GM18868 (cell line): ENCODE measurements around the gene GCGR.

Source experiments
- ATAC-seq: cut with Tn5 transposase; IDR thresholded peaks from one replicate; pipeline ENCODE4 v1.9.1; 2021; ENCODE audit warnings: mild to moderate bottlenecking, moderate library complexity; ENCODE audit not compliant: unreplicated experiment

The GCGR gene

GRCh38 chr17:81845881-81846742 is 42.2 kb downstream of the GCGR start:
- no peak for ATAC-seq

GRCh38 chr17:81846743-81847689 is 43.1 kb downstream of the GCGR start:
- ATAC-seq: no peak

DNA sequence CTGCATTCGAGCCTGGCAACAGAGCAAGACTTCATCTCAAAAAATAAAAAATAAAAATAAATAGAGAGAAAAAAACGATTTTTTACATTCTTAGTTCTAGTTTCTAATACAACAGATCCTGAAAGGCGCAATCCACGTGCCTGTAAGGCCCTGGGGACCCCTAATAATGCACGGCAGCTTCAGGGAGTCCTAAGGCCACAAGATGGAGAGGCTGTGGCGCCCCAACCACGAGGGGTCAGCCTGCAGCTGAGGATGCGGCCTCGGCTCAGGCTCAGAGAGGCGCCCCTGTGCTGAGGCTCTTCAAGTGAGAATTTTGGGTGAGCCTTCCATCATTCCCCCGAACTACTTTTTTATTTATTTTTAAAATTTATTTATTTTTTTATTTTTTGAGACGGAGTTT is 45.5 kb downstream of the GCGR start:
- ATAC-seq: no peak

GRCh38 chr17:81851423-81851822 is 47.5 kb downstream of the GCGR start:
- no peak for ATAC-seq

DNA sequence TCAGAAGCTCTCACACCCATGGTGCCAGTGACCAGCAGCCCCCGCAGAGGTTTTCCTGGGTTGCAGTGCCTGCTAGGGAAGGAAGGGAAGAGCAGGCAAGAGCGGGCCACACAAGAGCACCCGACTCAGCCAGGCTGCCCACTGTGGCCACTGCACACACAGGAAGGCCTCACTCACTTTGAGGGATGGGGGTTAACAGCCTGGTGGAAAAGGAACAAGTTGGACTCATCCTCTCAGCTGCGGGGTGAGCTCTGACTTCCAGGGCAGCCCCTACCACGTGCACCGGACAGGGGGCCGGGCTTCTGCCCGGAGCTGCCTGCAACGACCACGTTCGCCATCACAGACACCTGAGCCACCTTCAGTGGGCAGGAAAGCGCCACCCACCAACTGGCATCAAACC is 48.3 kb downstream of the GCGR start:
- no peak for ATAC-seq

DNA sequence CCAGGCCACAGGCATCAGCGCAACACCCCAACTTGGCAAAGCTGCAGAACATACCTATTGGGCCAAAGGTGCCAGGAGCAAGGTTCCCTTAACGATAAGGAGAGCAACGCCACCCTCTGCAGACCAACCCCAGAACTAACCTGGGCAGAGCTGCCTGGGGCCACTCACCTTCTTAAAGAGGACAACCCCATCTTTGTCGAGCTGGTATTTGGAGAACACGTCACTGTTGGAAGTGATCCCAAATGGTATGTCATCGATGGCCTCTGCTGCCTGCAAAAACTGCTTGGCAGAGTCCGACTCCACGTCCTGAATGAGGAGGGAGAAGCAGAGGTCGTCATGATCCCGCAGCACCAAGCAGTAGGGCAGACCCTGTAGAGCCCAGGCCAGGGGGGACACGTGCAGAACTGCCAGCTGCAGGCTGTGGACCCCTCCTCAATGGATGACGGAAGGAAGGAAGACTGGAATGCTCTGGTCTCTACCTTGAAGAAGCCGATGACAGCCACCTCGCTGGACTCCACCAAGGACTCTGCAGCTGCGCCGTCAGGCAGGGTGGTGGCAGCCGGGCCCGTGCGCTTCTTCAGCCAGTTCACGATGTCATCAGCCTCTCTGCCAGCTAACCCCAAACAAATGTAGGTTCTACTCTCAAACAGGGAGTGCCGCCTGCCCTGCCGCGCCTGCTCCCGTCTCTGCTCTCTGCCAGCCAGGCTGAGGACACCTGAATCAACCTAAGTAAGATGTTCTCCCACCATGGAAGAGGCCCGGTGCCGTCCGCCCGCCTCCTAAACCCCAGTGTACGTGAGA is 51.2 kb downstream of the GCGR start:
- no peak for ATAC-seq

DNA sequence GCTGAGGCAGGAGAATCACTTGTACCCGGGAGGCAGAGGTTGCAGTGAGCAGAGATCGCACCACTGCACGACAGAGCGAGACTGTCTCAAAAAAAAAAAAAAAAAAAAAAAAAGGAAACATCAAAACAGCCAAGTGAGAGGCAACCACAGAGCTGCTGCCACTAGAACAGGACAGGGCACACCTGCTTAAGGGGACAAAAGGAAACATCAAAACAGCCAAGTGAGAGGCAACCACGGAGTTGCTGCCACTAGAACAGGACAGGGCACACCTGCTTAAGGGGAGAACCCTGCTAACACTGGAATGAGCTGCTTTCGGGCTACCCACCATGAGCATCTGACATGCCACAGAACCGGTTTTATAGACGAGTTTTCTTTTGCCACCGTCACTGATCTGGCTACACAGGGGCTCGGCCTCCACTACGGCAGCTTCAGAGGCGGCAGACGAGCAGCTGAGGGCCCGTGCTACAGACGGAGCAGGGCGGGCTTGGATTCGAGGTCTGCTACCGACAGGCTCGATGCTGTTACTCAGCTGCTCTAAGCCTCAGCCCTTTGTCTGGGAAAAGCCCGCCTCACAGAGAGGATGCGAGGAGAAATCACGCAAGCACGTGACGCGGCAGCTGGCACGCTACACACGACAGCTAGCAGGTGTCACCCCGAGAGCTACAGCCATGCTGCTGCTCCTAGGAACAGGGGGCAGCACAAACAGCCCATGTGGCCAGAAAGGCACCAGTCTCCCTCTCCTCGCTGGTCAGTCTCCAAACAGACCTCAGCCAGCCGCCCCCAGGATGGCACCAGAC is 54.4 kb downstream of the GCGR start:
- no peak for ATAC-seq

- no peak for ATAC-seq
These were observed 55.3 kb downstream of the GCGR start for GRCh38 chr17:81858967-81859905.

- no peak for ATAC-seq
These were observed 56.2 kb downstream of the GCGR start, which contains the start of gene P4HB for GRCh38 chr17:81859906-81860755. P4HB (minus strand) TSS chr17:81860535; CDS start chr17:81860471, 64 bp downstream.

GRCh38 chr17:81860756-81861568 is 57.0 kb downstream of the GCGR start:
- ATAC-seq: peak; percentile 80

DNA sequence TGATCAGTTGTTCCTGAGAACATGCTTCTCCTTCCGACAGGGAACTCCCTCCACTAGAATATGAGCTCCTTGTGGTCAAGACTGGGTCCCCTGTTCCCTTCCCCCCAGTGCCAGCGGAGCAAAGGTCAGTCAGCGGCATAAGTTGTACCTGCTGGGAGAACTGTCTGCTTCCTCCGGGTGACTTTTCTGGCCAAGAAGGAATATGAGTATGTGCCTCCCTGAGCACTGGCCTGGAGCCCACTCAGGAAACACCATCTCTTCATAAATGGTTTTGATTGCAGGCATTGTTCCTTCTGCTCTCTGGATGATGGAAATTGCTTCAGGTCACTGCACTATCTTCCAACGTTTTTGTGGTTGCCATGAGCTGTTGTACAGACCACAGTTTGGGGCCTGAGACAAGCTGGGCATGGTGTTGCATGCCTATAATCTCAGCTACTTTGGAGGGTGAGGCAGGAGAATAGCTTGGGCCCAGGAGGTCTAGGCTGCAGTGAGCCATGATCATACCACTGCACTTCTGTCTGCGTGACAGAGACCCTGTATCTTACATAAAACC is 59.2 kb downstream of the GCGR start:
- ATAC-seq: no peak
